Measurements from ENCODE around the gene ZSCAN21. TPM values are rescaled to one million over a fixed set of nuclear protein-coding genes. Genes with fewer than 3 reads are reported as not detected.

ZSCAN21 gene
- total RNA-seq, 1 experiment from 2014 or later = 7.3 TPM

- Histone ChIP-seq H3F3A (ENCODE audit: low read length, unreplicated experiment) (no peaks in the 10 kb centered on the region), H3K4me3 (ENCODE audit: low read length) (no peak overlapping the region), H3K36me3 (ENCODE audit: low read depth, low read length) (peaks cover 11% of the 10 kb centered on the region; the same call in 1 of the 2 replicates), H3K9ac (ENCODE audit: low read length) (no peak overlapping the region), H4K20me1 (ENCODE audit: low read length) (no peaks in the 10 kb centered on the region), H3K27ac (ENCODE audit: low read length) (no peak overlapping the region), H2AFZ (ENCODE audit: low read length) (no peak overlapping the region), H3K9me3 (ENCODE audit: low read length) (no peaks in the 10 kb centered on the region), H3K27me3 (ENCODE audit: low read length) (no peaks in the 10 kb centered on the region), H3K79me2 (ENCODE audit: low read length) (no peaks in the 10 kb centered on the region), H3K9me2 (replicated peaks; ENCODE audit: low read length) (no peaks in the 10 kb centered on the region), H3K4me1 (ENCODE audit: insufficient read depth, low read length) (no peaks in the 10 kb centered on the region), H3K4me2 (ENCODE audit: low read length) (no peak overlapping the region)
- intact Hi-C loops (cut with micrococcal nuclease) = no loop called here
- TF ChIP-seq CTCF (conservative IDR thresholded peaks at IDR 0.05; ENCODE audit: low read depth, low read length) = no peak
- TSS peak; percentile 1 for BruUV-seq (replicated peaks)
- POLR2A ChIA-PET (ENCODE audit: unreplicated experiment) = no interaction called here
- DNase-seq (no peak), ATAC-seq (no peak)
- CTCF ChIA-PET = no interaction called here
These were observed 13.7 kb upstream of the ZSCAN21 start for GRCh38 chr7:100035876-100036275.

DNA sequence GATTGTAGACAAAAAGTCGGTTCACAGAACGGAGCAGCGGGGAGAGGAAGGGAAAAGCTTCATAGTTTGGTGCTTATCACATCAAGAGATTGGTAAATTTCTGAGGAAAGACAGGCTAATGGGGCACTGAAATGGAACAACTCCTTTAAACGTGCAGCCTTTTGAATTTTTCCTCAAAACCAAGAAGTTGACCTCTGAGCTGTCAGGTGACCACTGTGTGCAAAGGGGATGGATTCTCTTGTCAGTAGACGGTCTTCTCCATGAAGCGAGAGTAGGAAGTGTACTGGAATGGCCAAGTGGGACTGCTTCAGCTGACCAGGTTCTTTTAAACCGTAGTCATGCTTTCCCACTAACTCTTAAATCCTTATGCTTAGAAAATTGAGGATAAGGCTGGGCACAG, 11.2 kb upstream of the ZSCAN21 start:
- DNase-seq = no peak
- no peaks in the 10 kb centered on the region for H3K9me2 ChIP-seq (replicated peaks; ENCODE audit: low read length)
- TF ChIP-seq CTCF (conservative IDR thresholded peaks at IDR 0.05; ENCODE audit: low read depth, low read length) (no peak), EZH2 (IDR thresholded peaks at IDR 0.05; ENCODE audit: low read length, unreplicated experiment) (no peak), EZH2phosphoT487 (IDR thresholded peaks at IDR 0.05; ENCODE audit: borderline replicate concordance, low read length) (no peak)
- no TSS peak for BruUV-seq (replicated peaks)
- intact Hi-C loops (cut with micrococcal nuclease) = no loop called here
- no peak overlapping the region for H3K9ac ChIP-seq (ENCODE audit: low read length)
- no peaks in the 10 kb centered on the region for H3K9me3 ChIP-seq (ENCODE audit: low read length)
- peaks cover 6% of the 10 kb centered on the region for H3F3A ChIP-seq (ENCODE audit: low read length, unreplicated experiment)
- no peaks in the 10 kb centered on the region for H4K20me1 ChIP-seq (ENCODE audit: low read length)
- POLR2A ChIA-PET (ENCODE audit: unreplicated experiment) = no interaction called here
- CTCF ChIA-PET = no interaction called here
- H3K4me1 ChIP-seq (ENCODE audit: insufficient read depth, low read length) = peaks cover 9% of the 10 kb centered on the region
- H3K27ac ChIP-seq (ENCODE audit: low read length) = no peak overlapping the region
- H3K27me3 ChIP-seq (ENCODE audit: low read length) = no peaks in the 10 kb centered on the region
- H3K4me3 ChIP-seq (ENCODE audit: low read length) = no peak overlapping the region
- H3K79me2 ChIP-seq (ENCODE audit: low read length) = no peaks in the 10 kb centered on the region
- no peak overlapping the region for H3K4me2 ChIP-seq (ENCODE audit: low read length)
- ATAC-seq = no peak
- H2AFZ ChIP-seq (ENCODE audit: low read length) = no peak overlapping the region
- peaks cover 10% of the 10 kb centered on the region; the same call in 1 of the 2 replicates for H3K36me3 ChIP-seq (ENCODE audit: low read depth, low read length)

DNA sequence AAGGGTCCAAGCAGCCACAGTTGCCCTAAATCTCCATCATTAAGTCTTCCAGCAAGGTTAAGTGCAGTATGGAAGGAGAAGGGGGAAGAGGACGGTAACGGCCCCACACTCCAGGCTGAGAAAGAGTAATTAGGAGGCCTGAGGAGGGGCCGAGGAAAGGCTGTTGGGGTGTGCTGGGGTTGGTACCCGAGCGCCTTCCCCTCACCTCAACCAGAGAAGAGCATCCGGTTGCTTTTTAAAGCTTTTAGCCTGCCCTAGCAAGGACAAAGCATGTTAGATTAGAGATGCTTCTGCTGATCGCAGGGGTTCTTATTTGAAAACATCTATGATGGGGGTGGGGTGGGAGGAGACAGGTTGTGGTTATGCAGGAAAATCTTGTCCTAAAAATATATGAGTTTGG, 9.0 kb upstream of the ZSCAN21 start:
- no peak overlapping the region for H3K27ac ChIP-seq (ENCODE audit: low read length)
- CTCF ChIA-PET = interaction anchor here (0.6 kb wide), 1 partner anchor 37 kb away, joined by 7 read pairs; no protein-coding TSS in a partner anchor

More for the DNA sequence above, 9.0 kb upstream of the ZSCAN21 start:
- no peaks in the 10 kb centered on the region for H4K20me1 ChIP-seq (ENCODE audit: low read length)
- DNase-seq = no peak
- no peaks in the 10 kb centered on the region for H3K9me2 ChIP-seq (replicated peaks; ENCODE audit: low read length)
- no peak for ATAC-seq
- peaks cover 9% of the 10 kb centered on the region for H3K4me1 ChIP-seq (ENCODE audit: insufficient read depth, low read length)
- POLR2A ChIA-PET (ENCODE audit: unreplicated experiment) = no interaction called here
- H3K79me2 ChIP-seq (ENCODE audit: low read length) = no peaks in the 10 kb centered on the region
- TF ChIP-seq EZH2 (IDR thresholded peaks at IDR 0.05; ENCODE audit: low read length, unreplicated experiment) = no peak
- no peak for TF ChIP-seq CTCF (conservative IDR thresholded peaks at IDR 0.05; ENCODE audit: low read depth, low read length)
- no peak for TF ChIP-seq EZH2phosphoT487 (IDR thresholded peaks at IDR 0.05; ENCODE audit: borderline replicate concordance, low read length)
- intact Hi-C loops (cut with micrococcal nuclease) = no loop called here
- H3F3A ChIP-seq (ENCODE audit: low read length, unreplicated experiment) = peaks cover 6% of the 10 kb centered on the region
- no TSS peak for BruUV-seq (replicated peaks)
- no peak overlapping the region for H2AFZ ChIP-seq (ENCODE audit: low read length)
- H3K9me3 ChIP-seq (ENCODE audit: low read length) = no peaks in the 10 kb centered on the region
- no peaks in the 10 kb centered on the region for H3K27me3 ChIP-seq (ENCODE audit: low read length)
- H3K4me3 ChIP-seq (ENCODE audit: low read length) = no peak overlapping the region
- H3K9ac ChIP-seq (ENCODE audit: low read length) = no peak overlapping the region
- no peak overlapping the region for H3K4me2 ChIP-seq (ENCODE audit: low read length)
- 0 out of 2 replicates have a peak, but pooled peaks cover 3% of the 10 kb centered on the region for H3K36me3 ChIP-seq (ENCODE audit: low read depth, low read length)
